ENCODE data around the gene FOXP1. TPM values are rescaled to one million over a fixed set of nuclear protein-coding genes. Genes with fewer than 3 reads are reported as not detected.
A peak's percentile ranks its signal among the peaks of the same experiment; 100 is the strongest.

The FOXP1 gene
- total and polyA plus RNA-seq, 8 donors: 12.3 to 215 (median 117) TPM

DNA sequence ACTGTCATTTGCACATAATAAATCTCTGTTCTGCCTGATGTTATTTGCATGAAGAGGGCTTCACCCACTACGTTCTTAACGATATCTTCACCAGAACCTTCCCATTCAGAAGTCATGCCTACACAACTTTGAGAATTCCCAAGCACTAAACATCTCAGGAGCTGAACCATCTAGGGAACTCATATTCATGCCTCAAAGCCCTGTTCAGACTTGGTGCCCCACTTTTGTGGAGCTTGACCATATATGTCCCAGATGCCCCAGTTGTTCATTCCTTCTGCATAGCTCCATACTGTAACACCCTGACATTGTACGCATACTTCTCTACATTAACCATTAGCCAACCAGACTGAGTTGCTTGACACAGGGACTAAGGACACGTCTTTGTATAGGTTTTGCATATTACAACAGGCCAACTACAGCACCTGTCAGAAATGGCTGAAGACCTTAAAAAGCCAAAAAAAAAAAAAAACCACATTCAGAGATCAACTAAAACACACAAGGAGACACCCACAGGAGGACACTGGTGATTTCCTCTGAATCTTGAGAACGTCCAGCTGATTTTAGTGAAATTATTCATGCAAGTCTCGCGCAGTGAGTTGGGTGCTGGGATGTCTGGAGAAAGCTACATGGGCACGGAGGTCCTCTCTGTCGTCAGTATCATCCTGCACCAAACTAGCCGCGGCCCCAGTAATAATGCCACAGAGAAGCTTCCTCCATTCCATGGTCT is 141.4 kb downstream of the FOXP1 start:
- TF ChIP-seq EP300 (IDR thresholded peaks at IDR 0.05) (no peak), POLR2A (IDR thresholded peaks at IDR 0.05) (no peak), CTCF (IDR thresholded peaks at IDR 0.05) (no peak), POLR2AphosphoS5 (IDR thresholded peaks at IDR 0.05) (no peak)
- Histone ChIP-seq H3K27me3 (no peaks in the 10 kb centered on the region), H3K4me1 (peaks cover 7 to 82% (median 30%) of the 10 kb centered on the region in 4 donors), H3K9me3 (no peaks in the 10 kb centered on the region), H3K36me3 (no peaks in the 10 kb centered on the region), H3K4me3 (no peak overlapping the region), H3K27ac (peak overlapping the region in 3 of 5 donors; percentile 19 to 85 (median 65))
- no peak for DNase-seq
- intact Hi-C loops (cut with DNase I; ENCODE audit: low total_unique reads): no loop called here
- 88 to 94% (median 92%) methylated on average over 11 of the region's 11 CpGs for WGBS, 5 donors

DNA sequence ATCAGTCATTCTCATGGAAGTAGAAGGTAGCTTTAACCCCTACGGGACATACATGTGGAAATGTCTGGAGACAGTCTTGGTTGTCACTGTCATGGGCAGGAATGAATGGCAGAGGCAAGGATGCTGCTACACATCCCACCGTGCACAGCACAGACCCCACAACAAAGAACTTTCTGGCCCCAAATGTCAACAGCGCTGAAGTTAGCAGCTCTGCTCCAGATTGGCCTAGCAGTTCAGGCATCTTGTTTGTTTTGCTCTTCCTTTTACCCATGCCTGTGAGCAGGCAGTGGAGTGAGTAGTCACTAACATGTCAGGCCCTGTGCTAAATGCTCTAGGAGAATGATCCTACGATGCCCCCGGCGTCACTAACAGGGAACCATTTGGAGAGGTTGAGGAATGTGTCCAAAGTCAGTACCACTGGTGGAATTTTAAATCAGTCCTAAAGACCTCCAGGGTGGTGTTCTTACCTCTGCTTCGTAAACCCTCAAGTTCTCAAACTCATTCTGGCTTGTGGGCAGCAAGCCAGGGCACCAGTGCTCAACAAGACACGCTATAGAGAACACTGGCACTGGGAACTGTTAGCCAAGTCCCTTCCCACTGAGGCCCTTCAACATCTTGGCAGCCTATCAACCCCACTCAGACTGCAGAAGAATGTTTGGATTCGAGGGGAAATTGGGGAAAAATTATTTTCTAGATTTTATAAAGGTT is 142.2 kb downstream of the FOXP1 start:
- TF ChIP-seq POLR2AphosphoS5 (IDR thresholded peaks at IDR 0.05) (no peak), POLR2A (IDR thresholded peaks at IDR 0.05) (no peak), CTCF (IDR thresholded peaks at IDR 0.05) (no peak), EP300 (IDR thresholded peaks at IDR 0.05) (no peak)
- Histone ChIP-seq H3K27me3 (no peaks in the 10 kb centered on the region), H3K27ac (peak overlapping the region in 1 of 5 donors; percentile 0), H3K4me1 (peaks cover 5 to 75% (median 26%) of the 10 kb centered on the region in 4 donors), H3K4me3 (no peak overlapping the region), H3K9me3 (no peaks in the 10 kb centered on the region), H3K36me3 (no peaks in the 10 kb centered on the region)
- 72 to 79% (median 77%) methylated on average over 9 of the region's 9 CpGs for WGBS, 5 donors
- DNase-seq: no peak
- intact Hi-C loops (cut with DNase I; ENCODE audit: low total_unique reads): no loop called here

DNA sequence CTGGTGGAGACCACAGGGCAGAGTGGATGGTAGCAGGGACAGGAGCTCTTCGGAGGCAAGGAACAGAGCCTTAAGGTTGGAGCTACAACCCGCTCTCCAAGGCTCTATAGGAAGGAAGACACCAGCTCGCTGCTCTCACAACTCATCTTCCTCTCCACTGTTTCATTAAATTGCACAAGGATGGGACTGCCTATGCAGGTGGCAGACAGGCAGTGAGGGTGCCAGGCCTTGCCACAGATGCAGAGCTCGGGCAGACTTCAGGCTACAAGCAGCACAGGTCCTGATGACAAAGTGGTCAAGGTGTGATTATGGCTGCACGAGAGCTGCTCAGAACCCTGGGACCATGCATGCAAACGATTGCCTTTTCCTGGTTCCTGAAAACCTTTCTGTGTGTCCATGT is 144.6 kb downstream of the FOXP1 start:
- Histone ChIP-seq H3K4me3 (no peak overlapping the region), H3K27me3 (no peaks in the 10 kb centered on the region), H3K36me3 (no peaks in the 10 kb centered on the region), H3K9me3 (no peaks in the 10 kb centered on the region), H3K4me1 (peaks cover 0 to 58% (median 29%) of the 10 kb centered on the region in 4 donors), H3K27ac (no peak overlapping the region)
- TF ChIP-seq POLR2A (IDR thresholded peaks at IDR 0.05) (no peak), EP300 (IDR thresholded peaks at IDR 0.05) (no peak)
- DNase-seq: no peak
- 83 to 90% (median 88%) methylated on average over 6 of the region's 6 CpGs for WGBS, 5 donors
- intact Hi-C loops (cut with DNase I; ENCODE audit: low total_unique reads): no loop called here

GRCh38 chr3:71438071-71438685 is 145.3 kb downstream of the FOXP1 start:
- no peaks in the 10 kb centered on the region for H3K36me3 ChIP-seq
- no peak overlapping the region for H3K27ac ChIP-seq
- peaks cover 0 to 52% (median 33%) of the 10 kb centered on the region in 4 donors for H3K4me1 ChIP-seq
- intact Hi-C loops (cut with DNase I; ENCODE audit: low total_unique reads): no loop called here
- no peaks in the 10 kb centered on the region for H3K27me3 ChIP-seq
- H3K9me3 ChIP-seq: no peaks in the 10 kb centered on the region
- H3K4me3 ChIP-seq: no peak overlapping the region
- 72 to 89% (median 82%) methylated on average over 7 of the region's 7 CpGs for WGBS, 5 donors
- peak in 1 of 2 donors; percentile 51 for DNase-seq
- no peak for TF ChIP-seq CTCF (IDR thresholded peaks at IDR 0.05)
- TF ChIP-seq POLR2AphosphoS5 (IDR thresholded peaks at IDR 0.05): no peak
- no peak for TF ChIP-seq POLR2A (IDR thresholded peaks at IDR 0.05)
- TF ChIP-seq EP300 (IDR thresholded peaks at IDR 0.05): no peak
